NCI-H748 (cell line): ENCODE measurements around the gene METTL24.

Experiments used
- DNase-seq: peaks from one replicate; lab custom pipeline; 2025; ENCODE audit not compliant: unreplicated experiment; lab: John Stamatoyannopoulos, UW

METTL24 gene

DNA sequence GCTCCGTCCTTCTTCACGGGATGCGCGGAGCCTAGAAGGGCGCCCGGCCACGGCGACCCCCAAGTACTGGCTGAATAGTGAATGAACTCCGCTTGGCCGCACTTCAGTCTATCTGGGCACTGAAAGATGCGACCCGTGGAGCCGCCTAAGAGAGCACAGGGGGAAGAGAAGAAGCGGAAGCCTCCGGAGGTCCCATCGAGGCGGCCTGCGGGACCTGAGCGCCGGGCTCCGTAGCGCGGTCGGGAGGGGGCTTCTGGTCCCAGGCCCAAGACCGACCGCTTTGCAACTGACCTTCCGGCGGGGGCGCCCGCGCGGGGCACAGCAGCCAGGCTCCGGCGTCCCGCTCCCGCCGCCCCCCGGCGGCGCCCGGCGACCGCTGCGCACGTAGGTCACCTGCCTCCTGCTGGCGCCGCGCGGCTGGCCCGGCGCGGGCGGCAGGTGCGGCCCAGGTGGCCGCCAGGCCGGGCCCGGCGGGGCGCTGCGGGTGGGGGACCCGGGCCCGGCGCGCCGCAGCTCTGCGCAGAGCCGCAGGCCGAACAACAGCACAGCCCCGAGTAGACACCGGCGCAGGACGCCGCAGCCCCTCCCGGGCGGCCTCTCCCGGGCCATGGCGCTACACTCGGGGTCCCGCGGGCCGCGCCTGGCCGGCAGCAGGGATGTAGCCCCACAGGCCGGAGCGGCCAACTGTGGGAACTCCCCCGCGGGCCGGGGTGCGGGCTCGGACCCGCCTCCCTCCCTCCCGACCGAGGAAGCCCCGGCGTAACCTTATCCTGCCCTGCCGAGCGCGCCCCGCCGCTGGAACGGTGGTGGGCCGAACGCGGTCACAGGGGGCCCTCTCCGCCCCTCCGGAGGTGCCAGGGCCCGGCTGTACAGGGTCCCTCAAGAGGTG is at the start of gene METTL24:
Gene METTL24 (minus strand): TSS at position 686 of the 889 bp plus-strand sequence. CDS start 77 bp downstream, at position 609.
- peak; percentile 79 for DNase-seq

DNA sequence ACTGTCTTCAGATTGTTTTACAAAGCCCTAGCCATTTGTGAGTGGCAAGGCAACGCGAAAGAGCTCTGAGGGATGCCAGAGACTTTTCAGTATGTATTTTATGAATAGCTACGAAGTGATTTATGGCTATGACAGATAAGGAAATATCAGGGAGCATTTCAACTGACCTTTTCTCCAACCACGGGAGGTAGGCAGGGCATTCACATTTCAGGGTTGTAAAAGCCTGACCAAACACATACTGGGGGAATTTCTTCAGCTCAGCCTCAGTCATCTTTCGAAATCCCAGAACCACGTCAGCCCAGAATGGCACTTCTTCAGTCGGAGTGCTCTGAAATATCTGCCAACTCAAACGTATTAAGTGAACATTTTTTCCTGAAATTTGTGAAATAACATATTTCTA is 46.5 kb upstream of the METTL24 start:
- DNase-seq: no peak

- peak; percentile 24 for DNase-seq
Observed at GRCh38 chr6:110401585-110402176, 43.5 kb upstream of the METTL24 start.

DNA sequence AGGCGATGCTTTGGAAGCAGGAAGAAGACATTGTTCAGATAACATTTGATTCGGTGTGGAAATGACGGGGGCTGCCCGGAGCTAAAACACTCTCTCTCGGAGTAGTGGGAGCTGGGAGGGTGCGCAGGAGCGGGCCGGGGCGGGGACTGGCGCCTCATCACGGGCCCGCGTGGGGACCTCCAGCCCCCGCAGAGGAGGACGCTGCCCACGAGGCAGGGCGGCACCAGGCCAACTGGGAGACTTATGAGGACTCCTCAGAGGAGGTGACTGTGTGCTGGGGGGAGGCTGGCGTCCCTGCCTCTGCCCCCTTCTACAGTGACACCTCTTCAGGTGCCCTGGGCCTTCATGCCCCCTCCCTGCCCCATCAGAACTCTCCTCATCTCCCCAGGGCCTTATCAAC is 42.1 kb upstream of the METTL24 start:
- DNase-seq: no peak

DNA sequence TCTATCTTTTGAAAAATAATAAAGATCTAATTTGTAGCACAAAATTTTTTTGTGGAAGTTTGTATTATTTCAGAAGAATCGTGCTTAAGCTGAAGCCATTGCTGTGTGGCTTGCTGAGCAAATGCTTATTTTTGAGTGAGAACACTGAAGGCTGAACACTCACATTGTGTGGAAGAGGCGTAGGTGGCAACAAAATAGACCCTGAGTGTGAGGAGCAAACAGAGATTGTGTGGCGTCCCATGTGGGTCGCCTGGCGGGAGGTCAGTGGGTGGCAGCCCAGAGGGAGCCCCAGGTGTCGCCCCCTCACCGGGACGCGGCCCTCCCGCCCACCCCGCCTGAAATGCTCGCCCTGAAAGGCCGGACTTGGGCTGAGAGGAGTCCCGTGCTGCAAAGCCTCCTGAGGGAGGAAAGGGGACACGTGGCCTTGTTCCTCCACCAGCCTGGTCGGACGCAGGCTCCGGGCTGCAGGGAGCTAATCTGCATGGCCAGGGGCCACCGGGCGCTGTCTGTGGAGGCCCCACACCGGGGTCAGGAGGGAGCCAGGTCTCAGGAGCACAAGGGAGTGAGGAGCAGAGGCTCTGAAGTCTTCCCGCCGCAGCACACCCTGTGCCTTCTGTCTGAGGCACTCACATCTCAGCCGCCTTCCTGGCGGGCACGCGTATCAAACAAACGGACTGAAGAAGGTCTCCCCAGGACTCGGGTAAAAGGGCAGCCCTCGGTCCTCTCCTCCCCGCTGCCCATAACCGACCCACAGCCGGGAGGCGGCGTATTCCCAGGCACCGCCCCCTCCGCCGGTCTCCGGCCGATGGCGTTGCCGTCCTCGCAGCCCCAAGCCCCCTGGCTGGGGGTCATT is 41.3 kb upstream of the METTL24 start:
- DNase-seq: no peak

DNA sequence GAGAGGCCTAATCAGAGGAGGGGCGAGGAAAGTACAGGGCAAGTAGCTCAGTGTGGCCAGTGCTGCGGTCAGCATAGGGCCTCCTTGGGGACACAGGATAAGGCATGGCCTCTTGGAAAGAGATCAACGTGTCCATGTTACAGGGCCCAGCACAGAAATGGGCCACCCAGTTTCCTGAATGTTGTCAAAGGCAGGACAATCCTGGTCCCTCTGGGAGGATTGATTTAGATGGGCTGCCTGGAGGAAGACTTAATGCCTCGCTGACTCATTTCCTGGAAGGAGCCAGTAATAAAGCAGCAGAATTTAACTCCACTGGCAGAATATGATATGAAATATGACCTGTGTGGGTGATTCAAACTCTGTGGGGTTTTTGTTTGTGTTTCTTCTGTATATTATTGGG is 40.6 kb upstream of the METTL24 start:
- DNase-seq: no peak

DNA sequence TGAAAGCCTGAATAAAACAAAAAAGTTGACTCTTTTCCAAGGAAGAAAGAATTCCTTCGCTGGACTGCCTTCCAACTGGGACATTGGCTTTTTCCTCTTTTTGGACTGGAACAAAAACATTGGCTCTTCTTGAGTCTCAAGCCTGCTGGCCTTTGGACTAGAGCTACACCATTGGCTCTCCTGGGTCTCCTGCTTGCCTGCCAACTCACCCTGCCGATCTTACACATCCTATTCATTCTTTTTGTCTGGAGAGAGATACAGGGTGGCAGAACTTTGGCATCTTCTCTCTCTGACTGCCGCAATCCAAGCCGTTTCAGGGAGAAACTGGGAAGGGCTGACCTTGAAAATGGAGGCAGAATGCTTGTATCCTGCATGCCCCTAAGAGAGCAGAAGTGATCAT is 37.1 kb upstream of the METTL24 start:
- DNase-seq: no peak

DNA sequence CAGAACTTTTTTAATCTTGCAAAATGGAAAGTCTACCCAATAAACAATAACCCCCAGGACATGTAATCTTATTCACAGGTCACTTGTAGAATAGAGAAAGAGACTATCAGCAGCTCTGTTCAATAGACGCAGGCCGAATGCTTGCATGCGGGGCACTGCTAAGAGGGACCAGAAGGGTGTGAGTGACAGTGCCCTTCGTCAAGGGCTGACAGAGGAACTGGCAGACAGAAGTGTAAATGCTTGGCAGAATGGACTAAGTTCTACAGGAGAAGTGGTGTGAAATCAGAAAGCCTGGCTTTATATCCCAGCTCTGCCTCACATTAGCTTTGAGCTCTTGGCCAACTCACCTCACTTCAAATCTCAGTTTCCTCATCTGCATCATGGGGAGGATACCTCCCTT is 36.3 kb upstream of the METTL24 start:
- DNase-seq: no peak

- no peak for DNase-seq
Observed at GRCh38 chr6:110392727-110393126, 34.6 kb upstream of the METTL24 start.

GRCh38 chr6:110390404-110390803 is 32.3 kb upstream of the METTL24 start:
- DNase-seq: no peak

DNA sequence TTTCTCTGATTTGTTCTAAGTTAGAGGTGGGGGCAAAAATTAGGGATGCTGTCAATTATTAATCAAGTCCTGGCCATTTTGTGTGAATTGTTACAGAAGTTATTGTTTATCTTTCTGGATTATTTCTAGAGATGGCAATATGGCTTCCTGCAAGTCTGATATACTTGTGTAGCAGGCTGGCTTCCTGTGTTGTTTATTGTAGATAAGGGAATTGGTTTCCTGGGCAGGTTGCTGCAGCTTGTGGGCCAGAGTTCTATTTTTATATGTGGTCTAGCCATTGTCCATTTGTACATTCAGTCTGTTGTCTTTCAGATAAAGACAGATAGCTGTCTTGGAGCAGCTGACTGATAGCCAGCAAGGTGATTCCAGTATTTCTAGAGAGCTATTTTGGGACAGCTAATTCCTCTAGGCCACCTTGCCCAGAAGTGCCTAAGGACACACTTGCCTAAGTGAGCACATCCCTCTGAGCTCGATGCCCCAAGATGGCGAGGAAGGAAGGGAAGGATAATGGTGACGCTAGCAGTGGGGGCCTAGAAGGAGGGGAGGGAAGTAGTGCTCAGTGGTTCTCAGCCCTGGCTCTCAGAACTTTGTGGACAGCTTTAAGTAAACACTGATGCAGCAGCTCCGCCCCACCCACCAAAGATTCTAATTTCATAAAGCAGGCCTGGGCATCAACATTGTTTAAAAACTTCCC is 31.7 kb upstream of the METTL24 start:
- DNase-seq: no peak

- DNase-seq: no peak
Observed at GRCh38 chr6:110387986-110388385, 29.8 kb upstream of the METTL24 start.

GRCh38 chr6:110385458-110385863 is 27.3 kb upstream of the METTL24 start:
- DNase-seq: no peak

GRCh38 chr6:110378552-110378951 is 20.4 kb upstream of the METTL24 start:
- DNase-seq: no peak

GRCh38 chr6:110369066-110369465 is 10.9 kb upstream of the METTL24 start:
- no peak for DNase-seq

DNA sequence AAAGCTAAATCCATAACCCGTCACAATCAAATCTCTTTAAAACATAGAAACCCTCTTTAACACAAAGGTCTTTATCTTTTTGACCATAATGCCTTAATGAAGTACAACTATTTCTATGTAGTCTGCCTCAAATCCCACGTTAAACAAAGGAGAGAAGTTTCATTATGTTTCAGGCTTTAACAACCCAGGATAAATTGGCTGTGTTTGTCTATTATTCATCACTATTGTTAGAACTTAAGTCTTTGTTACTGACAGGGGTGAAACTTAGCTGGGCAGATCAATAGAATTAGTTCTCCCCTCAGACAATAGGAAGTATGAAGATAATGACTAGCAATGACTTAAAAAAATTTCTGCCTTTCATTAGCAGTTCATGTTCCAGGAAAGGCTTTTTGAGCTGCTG is 10.1 kb upstream of the METTL24 start:
- DNase-seq: no peak

DNA sequence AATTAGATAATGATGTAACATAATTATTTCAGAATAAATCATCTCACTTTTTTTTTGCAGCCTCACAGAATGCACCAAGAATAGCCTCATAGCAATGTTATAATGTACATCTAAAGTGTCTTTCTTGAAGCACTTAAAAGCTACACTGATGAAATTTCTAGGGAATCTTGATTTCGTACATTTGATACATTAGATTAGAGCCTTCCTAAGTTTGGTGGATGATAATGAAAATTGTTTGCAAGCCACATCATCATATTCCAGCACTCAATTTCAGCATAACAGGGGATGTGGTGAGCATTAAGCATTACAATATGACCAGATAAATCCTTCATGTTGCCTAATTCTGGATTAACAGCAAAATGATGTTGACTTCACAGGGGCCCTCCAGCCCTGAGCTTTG is 9.7 kb upstream of the METTL24 start:
- no peak for DNase-seq

DNA sequence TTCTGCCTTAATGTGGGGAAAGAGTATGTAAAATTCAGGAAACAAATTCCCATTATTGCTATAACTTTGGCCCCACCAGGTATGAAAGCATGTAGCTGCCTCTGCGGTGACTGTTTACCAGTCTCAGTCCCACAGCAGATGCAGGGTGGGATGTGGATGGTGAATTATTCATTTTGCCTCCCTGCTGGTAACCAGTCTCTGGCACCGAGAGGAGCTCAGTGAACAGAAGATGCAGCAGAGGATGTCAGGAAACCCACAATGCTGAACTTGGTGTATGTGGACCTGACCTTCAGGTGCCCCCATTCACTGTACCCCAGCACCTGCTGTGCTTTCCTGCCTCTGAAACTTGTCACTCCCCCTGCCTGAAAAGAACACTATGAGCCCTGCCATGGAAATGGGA is 8.8 kb upstream of the METTL24 start:
- no peak for DNase-seq

GRCh38 chr6:110366256-110366655 is 8.1 kb upstream of the METTL24 start:
- peak; percentile 27 for DNase-seq

DNA sequence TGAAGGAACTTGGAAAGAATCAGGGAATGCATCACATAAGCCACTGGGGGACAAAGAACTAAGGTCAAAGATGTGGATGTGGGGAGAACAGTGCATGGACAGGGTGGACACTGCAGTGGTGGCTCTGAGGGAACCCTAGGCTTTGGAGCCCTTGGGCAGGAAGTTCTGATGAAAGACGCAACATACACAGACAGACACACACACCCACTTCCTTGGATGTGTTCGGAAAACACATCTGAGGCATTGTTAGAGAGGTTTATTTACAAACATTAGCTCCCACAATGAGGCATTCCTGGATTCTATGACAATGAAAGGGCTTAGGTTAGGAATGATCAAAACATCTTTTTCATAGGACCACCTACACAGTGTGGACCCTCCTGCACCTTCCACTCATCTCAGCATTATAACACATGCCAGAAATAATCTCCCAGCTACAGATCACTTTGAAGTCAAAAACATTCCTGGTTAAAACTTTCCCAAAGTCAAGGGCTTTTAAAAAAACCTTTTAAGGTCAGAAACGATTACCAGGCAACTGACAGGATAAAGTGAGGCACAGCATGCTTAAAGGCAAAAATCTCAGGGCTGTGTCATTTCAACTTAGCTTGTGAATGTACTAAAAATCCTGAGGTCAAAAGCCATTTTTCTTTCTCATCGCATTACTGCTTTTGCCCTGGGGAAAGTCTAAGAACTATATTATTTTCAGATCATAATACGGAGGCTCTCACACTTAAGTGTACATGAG is 6.4 kb upstream of the METTL24 start:
- DNase-seq: no peak
